Inflammatory macrophage (primary cell): ENCODE data around the gene MYLK4.
A peak's percentile ranks its signal among the peaks of the same experiment; 100 is the strongest.

Experiments
- DNase-seq, 2 donors: peaks; one replicate each; pipeline ENCODE4 v3.0.0-alpha.2; 2020 to 2022

MYLK4 gene

GRCh38 chr6:2755456-2755855 is 4.7 kb upstream of the MYLK4 start:
- DNase-seq: no peak

- DNase-seq: no peak
These were observed 4.2 kb upstream of the MYLK4 start for GRCh38 chr6:2754911-2755310.

GRCh38 chr6:2754393-2754792 is 3.7 kb upstream of the MYLK4 start:
- DNase-seq: no peak

GRCh38 chr6:2753743-2754142 is 3.0 kb upstream of the MYLK4 start:
- no peak for DNase-seq

- no peak for DNase-seq
These were observed 2.4 kb upstream of the MYLK4 start for GRCh38 chr6:2753110-2753489.

GRCh38 chr6:2752477-2753109 is 1.9 kb upstream of the MYLK4 start:
- no peak for DNase-seq

GRCh38 chr6:2751871-2752270 is 1.1 kb upstream of the MYLK4 start:
- peak; percentile 42 to 74 for DNase-seq

GRCh38 chr6:2749969-2750600 is 637 bp downstream of the MYLK4 start:
- peak; percentile 80 to 85 for DNase-seq

- no peak for DNase-seq
These were observed 2.5 kb downstream of the MYLK4 start for GRCh38 chr6:2748183-2748582.

GRCh38 chr6:2746557-2747061 is 4.1 kb downstream of the MYLK4 start:
- DNase-seq: no peak

GRCh38 chr6:2745246-2745645 is 5.5 kb downstream of the MYLK4 start:
- no peak for DNase-seq

- no peak for DNase-seq
These were observed 5.9 kb downstream of the MYLK4 start for GRCh38 chr6:2744778-2745177.

- DNase-seq: no peak
These were observed 6.4 kb downstream of the MYLK4 start for GRCh38 chr6:2744209-2744771.

- no peak for DNase-seq
These were observed 7.2 kb downstream of the MYLK4 start for GRCh38 chr6:2743280-2744208.

- no peak for DNase-seq
These were observed 9.0 kb downstream of the MYLK4 start for GRCh38 chr6:2741756-2742155.

GRCh38 chr6:2740581-2740980 is 10.1 kb downstream of the MYLK4 start:
- DNase-seq: peak; percentile 69 to 82

GRCh38 chr6:2739335-2739734 is 11.4 kb downstream of the MYLK4 start:
- no peak for DNase-seq

- peak; percentile 81 for DNase-seq
These were observed 12.2 kb downstream of the MYLK4 start for GRCh38 chr6:2738373-2738979.

- DNase-seq: peak; percentile 23 to 63
These were observed 12.8 kb downstream of the MYLK4 start for GRCh38 chr6:2737885-2738284.

- DNase-seq: peak in 1 of 2 donors; percentile 32
These were observed 16.1 kb downstream of the MYLK4 start for GRCh38 chr6:2734488-2735166.

GRCh38 chr6:2733736-2734480 is 16.8 kb downstream of the MYLK4 start:
- DNase-seq: no peak
